ENCODE measurements around the gene EHF. TPM values are rescaled to one million over a fixed set of nuclear protein-coding genes. Genes with fewer than 3 reads are reported as not detected.

Gene EHF
- total RNA-seq, 1 experiment from 2014 or later: 0.51 TPM

- H3K27ac ChIP-seq (ENCODE audit: low read length): peak overlapping the region; percentile 40; the same call in 1 of the 2 replicates
- POLR2A ChIA-PET: no interaction called here
Observed at GRCh38 chr11:34613552-34614056, 7.3 kb upstream of the EHF start.

GRCh38 chr11:34614344-34615104, 6.4 kb upstream of the EHF start:
- CTCF ChIA-PET: no interaction called here
- POLR2A ChIA-PET: no interaction called here
- no peak for DNase-seq (ENCODE audit: low read depth, low spot score)
- no peak for ATAC-seq
- TF ChIP-seq CTCF (IDR thresholded peaks at IDR 0.05) (no peak), POLR2AphosphoS5 (IDR thresholded peaks at IDR 0.05; ENCODE audit: low read depth, low read length) (no peak), TCF7L2 (IDR thresholded peaks at IDR 0.05; ENCODE audit: low read depth, low read length) (no peak), SIN3A (IDR thresholded peaks at IDR 0.05; ENCODE audit: borderline replicate concordance, insufficient read depth, low read depth, low read length) (no peak), REST (IDR thresholded peaks at IDR 0.05; ENCODE audit: insufficient read depth in 1 of 2, low read depth in 2 of 2, low read length in 1 of 2) (no peak)
- intact Hi-C loops (cut with micrococcal nuclease; ENCODE audit: unreplicated experiment) (no loop called here), in situ Hi-C loops (cut with HindIII; ENCODE audit: low pct_unique_long_range_greater_than_20kb, low sequenced_read_pairs) (no loop called here)
- H3K27ac ChIP-seq (ENCODE audit: low read length): no peak overlapping the region
- H3K36me3 ChIP-seq (ENCODE audit: control insufficient read depth, insufficient read depth, low read length): no peaks in the 10 kb centered on the region
- H3K4me1 ChIP-seq (ENCODE audit: control insufficient read depth, insufficient read depth, low read length): no peaks in the 10 kb centered on the region
- no peaks in the 10 kb centered on the region for H3K27me3 ChIP-seq (ENCODE audit: control insufficient read depth, insufficient read depth, low read length)
- no peaks in the 10 kb centered on the region for H3K9me3 ChIP-seq (ENCODE audit: control insufficient read depth, insufficient read depth, low read depth, low read length)
- no peak overlapping the region for H3K4me3 ChIP-seq (ENCODE audit: low read depth in 2 of 2, low read length in 2 of 2)
- BruUV-seq (replicated peaks): no TSS peak

More at GRCh38 chr11:34613552-34614056, 7.3 kb upstream of the EHF start:
- CTCF ChIA-PET: no interaction called here
- TF ChIP-seq TCF7L2 (IDR thresholded peaks at IDR 0.05; ENCODE audit: low read depth, low read length): no peak
- no peak for TF ChIP-seq CTCF (IDR thresholded peaks at IDR 0.05)
- no peak for TF ChIP-seq POLR2AphosphoS5 (IDR thresholded peaks at IDR 0.05; ENCODE audit: low read depth, low read length)
- no peak for TF ChIP-seq REST (IDR thresholded peaks at IDR 0.05; ENCODE audit: insufficient read depth in 1 of 2, low read depth in 2 of 2, low read length in 1 of 2)
- TF ChIP-seq SIN3A (IDR thresholded peaks at IDR 0.05; ENCODE audit: borderline replicate concordance, insufficient read depth, low read depth, low read length): no peak
- DNase-seq (ENCODE audit: low read depth, low spot score) (no peak), ATAC-seq (no peak)
- BruUV-seq (replicated peaks): no TSS peak
- in situ Hi-C loops (cut with HindIII; ENCODE audit: low pct_unique_long_range_greater_than_20kb, low sequenced_read_pairs) (no loop called here), intact Hi-C loops (cut with micrococcal nuclease; ENCODE audit: unreplicated experiment) (no loop called here)
- H3K4me3 ChIP-seq (ENCODE audit: low read depth in 2 of 2, low read length in 2 of 2): no peak overlapping the region
- no peaks in the 10 kb centered on the region for H3K27me3 ChIP-seq (ENCODE audit: control insufficient read depth, insufficient read depth, low read length)
- no peaks in the 10 kb centered on the region for H3K4me1 ChIP-seq (ENCODE audit: control insufficient read depth, insufficient read depth, low read length)
- H3K36me3 ChIP-seq (ENCODE audit: control insufficient read depth, insufficient read depth, low read length): no peaks in the 10 kb centered on the region
- no peaks in the 10 kb centered on the region for H3K9me3 ChIP-seq (ENCODE audit: control insufficient read depth, insufficient read depth, low read depth, low read length)
